Islet precursor cell (in vitro differentiated cells): ENCODE data around the gene RUNX3.
"Not testable (repeated sequence)": the region's sequence is repeated elsewhere in the genome, so short reads cannot be mapped to it uniquely, and the experiment has no call there.

Source experiments
- DNase-seq: peaks from one replicate; pipeline ENCODE4 v3.0.0-alpha.2; 2018

Gene RUNX3

GRCh38 chr1:24930260-24931145, at the start of gene RUNX3:
TSS of gene RUNX3 (minus strand) at chr1:24930276. CDS start at chr1:24929868, 408 bp downstream.
- no peak for DNase-seq

GRCh38 chr1:24979232-24979631, 49.2 kb upstream of the RUNX3 start:
- not testable (repeated sequence) for DNase-seq

GRCh38 chr1:24978383-24979032, 48.4 kb upstream of the RUNX3 start:
- DNase-seq, result no peak

GRCh38 chr1:24975391-24975790, 45.3 kb upstream of the RUNX3 start:
- DNase-seq, result no peak

- no peak for DNase-seq
Observed at GRCh38 chr1:24973315-24973714, 43.2 kb upstream of the RUNX3 start.

DNA sequence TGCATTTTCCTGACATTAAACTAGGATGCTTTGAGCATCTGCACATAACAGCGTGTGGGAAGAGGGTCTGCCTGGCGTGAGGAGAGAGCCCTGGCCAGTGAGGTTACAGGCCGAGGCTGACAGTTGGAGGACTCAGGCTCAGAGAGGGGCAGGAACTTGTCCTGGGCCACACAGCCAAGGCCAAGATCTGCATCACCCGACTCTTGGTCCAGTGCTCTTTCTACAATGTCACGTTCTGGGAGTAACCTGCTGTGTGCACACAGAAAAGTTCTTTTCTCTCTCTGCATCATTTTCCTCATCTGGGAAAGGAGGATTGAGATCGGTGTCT, 42.8 kb upstream of the RUNX3 start:
- DNase-seq, result no peak

DNA sequence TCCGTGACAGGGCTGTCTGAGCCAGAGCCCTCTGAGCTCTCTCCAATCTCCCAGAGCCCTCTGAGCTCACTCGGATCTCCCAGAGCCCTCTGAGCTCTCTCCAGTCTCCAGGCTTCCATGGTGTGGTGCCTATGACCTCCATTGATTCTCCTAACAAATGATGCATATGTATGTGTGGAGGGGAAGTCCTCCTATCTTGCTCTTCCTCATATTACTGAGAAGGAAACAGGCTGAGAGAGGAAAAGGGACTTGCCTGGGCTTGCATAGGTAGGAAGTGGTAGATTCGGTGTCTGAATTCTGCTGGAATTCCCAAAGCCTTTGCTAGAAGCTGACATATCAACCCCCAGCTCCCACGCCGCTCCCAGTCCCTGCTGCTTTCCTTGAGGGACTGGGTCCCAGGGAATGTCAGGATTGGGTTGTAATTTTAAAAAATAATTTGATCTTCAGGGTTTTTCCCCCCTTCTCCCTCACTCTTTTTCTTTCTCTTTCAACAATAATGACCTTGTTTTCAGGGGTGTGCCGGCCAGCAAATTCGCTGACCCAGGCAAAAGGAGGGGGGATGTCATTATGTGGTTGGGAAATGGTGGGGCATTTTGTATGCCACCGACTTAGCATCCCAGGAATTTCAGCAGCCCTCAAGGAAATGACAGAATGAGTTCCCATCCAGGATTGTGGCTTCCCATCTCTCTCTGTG, 42.3 kb upstream of the RUNX3 start:
- DNase-seq, result no peak

DNA sequence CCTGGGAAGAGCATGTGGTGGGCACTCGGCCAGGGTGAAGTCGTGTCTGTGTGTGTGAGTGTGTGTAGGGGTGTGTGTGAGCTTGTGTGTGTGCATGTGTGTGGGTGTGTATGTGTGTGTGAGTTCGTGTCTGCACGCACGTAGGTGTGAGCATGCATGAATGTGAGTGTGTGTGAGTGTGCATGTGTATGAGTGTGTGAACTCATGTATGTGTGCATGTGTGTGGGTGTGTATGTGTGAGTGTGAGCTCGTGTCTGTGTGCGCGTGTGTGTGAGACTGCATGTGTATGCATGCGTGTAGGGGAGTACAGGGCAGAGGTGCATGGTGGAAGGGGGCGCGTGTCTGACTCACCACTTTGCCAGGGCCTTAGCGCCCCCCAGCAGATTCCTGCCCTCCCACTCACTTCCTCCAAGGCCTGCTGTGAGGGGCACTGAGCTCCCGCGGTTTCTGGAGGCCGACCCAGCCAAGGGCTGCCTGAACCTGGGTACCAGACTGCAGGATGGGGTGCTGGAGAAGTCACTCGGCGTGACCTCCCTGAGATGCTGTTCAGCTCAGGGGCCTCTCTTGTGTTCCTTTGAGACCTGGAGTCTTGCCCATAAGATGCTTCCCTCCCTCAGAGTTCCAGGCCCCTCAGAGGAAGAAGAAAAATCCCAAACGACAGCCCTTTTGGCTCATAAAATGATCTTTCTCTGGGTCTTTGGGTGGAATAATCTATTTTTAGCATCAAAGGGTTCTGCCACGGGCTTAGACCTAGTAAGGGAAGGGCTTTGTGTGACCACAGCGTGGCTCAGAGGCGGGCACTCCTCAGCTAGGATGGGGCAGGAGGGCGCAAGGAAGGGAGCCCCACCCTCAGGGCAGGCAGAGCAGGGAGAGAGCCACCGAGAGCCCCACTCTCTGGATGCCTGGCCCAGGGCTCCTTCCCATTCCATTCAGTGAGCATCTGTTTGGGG, 41.1 kb upstream of the RUNX3 start:
- DNase-seq, result no peak

- DNase-seq, result peak; percentile 89
Observed at GRCh38 chr1:24970399-24970753, 40.3 kb upstream of the RUNX3 start.

GRCh38 chr1:24969596-24970398, 39.7 kb upstream of the RUNX3 start:
- no peak for DNase-seq

DNA sequence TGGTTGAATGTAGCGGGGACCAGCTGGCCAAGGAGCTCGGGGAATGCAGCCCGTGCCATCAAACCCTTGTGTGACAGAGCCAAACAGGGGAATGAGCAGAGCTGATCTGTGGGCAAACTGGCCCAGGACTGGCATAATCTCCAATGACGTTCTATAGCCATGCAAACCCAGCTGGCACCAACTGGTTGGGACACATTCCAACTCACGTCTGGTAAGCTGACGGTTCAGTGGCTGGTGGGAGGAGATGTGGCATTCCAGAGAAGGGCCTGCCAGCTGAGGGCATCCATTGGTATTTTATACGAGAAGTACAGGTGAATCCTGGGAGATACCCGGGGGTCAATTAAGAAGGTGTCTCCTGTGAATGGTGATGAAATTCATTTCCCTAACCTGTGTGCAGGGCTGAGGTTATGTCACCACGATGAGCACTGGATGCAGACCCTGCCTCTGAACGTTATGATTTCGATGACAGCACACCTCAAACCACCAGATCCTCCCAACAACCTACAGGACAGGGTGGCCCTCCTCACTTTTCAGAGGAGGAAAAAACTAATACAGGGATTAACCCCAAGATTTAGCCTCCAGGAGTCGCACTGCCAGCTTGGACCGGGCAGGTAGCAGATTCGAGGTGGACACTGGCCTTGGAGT, 39.0 kb upstream of the RUNX3 start:
- DNase-seq, result no peak

GRCh38 chr1:24967962-24968361, 37.9 kb upstream of the RUNX3 start:
- no peak for DNase-seq

- no peak for DNase-seq
Observed at GRCh38 chr1:24967555-24967954, 37.5 kb upstream of the RUNX3 start.

DNA sequence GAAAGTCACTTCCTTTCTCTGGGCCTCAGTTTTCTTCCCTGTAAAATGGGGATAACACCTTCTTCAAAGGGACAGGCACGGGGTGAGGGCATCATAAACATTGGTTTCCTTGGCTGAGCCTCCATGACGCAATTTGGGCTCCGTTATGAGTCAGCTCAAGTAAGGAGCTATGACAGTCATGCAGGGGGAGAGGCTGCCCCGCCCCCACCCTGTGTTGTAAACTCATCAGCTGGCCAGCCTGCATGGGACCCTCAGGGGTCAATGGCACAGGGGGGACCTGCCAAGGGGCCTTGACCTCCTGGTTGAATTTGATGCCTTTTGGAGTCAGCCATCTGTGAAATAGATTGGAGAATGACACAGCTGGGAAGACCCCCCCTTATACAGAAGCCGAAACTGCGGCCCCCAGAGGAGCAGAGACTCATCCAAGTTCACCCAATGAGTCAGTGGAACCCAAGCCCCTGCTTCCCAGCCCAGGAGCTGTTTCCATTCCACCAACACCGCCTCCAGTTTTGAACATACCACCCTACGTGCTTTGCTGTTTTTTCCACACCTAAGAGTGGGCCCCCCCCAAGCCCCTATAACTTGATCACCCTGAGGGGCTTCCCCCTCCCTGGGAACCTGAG, 36.8 kb upstream of the RUNX3 start:
- no peak for DNase-seq

DNA sequence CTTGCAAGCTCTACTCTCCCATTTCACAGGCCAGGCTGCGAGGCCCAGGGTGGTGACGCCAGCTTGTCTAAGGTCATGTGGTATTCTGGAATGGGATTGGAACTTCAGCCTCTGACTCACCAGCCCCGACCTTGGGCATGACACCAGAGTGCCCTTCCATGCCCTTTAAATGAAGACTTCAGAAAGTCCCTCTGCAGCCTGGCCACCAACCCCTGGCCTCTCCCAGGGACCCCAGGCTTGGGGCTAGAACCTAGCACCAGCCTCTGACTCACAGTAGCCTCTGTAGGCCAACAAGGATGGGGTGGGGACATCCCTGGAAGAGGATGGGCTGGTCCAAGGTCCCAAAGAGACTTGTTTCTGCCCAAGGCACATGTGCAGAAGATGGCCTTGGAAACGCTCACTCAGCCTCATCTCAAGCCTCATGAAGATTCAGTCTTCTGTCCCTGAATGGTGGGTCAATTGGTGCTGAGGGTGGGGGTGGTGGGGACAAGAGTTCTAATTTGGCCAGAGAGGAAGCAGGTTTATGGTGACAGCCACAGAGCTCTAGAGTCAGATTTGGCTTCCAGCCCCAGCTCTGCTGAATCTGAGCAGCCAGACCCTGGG, 36.1 kb upstream of the RUNX3 start:
- no peak for DNase-seq

DNA sequence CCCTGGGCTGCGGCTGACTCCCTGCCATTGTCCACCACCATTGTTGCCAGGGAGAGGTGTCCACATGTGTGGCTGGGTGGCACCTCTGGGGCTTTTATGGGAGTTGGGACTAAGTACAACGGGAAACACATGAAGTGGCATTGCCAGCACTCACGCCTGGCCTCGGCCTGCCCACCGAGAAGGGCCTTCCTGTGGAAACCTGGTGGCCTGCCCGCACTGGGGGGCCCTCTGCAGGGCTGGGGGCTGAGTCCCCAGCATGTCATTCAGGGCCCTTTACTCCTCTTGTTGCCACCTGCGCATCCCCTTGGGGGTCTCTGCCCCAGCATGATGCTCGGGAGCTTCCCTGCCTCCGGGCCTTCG, 35.5 kb upstream of the RUNX3 start:
- no peak for DNase-seq

DNA sequence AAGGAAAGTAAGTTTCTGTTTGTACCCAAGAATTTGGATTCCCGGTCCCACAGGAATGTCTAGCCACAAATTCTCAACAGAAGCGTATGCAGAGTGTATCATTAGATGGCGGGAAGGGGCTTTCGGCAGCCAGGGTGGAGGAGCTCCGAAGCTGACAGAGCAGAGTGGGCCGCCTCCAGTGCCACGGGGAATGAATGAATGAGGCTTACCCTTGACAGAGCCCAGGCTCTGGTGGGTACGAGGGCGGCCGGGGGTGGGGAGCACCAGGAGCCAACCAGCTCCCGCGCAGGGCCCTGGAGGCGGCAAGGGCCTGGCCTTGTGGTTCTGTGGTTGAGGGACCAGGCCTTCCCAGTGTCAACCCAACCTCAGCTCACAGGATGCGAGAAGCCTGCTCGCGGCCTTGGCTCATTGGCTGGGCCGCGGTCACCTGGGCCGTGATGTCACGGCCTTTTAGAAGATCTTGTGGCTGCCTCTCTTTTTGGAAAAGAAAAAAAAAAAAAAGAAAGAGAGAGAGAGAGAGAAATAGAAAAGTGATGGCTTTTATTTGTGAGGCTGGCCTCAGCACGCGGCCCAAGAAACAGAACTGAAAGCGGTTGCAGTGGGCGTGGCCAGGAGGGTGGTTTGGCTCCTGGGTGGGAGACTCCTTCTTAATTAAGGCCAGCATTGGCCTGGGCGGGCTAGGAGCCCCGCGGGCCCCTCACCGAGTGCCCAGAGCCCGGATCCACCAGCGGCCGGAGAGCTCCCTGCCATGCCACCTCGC, 34.9 kb upstream of the RUNX3 start:
- peak; percentile 74 for DNase-seq

DNA sequence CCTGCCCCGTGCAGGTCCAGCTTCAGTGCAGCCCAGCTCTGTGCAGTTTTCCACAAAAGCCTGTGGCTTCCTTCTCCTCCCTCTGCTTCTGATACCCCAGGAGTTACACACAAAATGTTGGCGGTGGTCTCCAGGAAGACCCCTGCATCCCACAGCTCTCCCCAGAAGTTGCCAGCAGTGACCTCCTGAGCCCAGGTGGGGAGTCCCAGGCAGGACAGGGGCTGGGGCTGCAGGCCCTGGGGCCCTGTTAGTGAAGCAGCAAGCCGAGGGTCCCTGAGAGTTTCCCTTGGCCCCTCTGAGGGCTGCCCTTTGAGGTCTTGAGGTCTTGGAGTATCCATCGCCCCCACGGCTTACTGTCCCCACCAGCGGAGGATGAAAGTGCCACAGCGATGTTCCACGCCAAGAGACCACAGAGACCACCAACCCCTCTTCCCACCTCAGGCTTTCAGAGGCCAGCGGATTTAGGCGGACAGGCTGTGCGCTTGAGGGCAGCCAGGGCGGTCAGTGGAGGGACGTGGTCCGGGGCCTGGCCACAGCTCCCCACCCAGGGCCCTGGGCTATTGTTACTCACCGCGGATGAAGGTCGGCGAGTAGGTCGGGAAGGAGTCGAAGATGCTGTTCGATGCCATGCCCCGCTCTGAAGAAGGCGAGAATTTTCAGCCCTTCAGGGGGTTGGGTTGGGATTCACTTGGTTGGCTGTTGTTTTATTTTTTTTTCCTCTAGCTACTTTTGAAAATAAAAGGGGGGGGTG, 34.0 kb upstream of the RUNX3 start:
- DNase-seq, result no peak
